ENCODE measurements around the gene TBX10. TPM values are rescaled to one million over a fixed set of nuclear protein-coding genes. Genes with fewer than 3 reads are reported as not detected.
A peak's percentile ranks its signal among the peaks of the same experiment; 100 is the strongest.
"Not testable (repeated sequence)": the region's sequence is repeated elsewhere in the genome, so short reads cannot be mapped to it uniquely, and the experiment has no call there.

TBX10 gene
- total RNA-seq, 1 donor from 2014 or later: 0.51 TPM

GRCh38 chr11:67665541-67666302 is 26.2 kb upstream of the TBX10 start:
- ATAC-seq (ENCODE audit: poor library complexity) (peak; percentile 56), DNase-seq (no peak)
- intact Hi-C loops (cut with DNase I): no loop called here

- no peak for ATAC-seq (ENCODE audit: poor library complexity)
- no peak for DNase-seq
- intact Hi-C loops (cut with DNase I): no loop called here
Measured at GRCh38 chr11:67664696-67665540, 25.4 kb upstream of the TBX10 start.

- ATAC-seq (ENCODE audit: poor library complexity): no peak
- DNase-seq: no peak
- intact Hi-C loops (cut with DNase I): no loop called here
Measured at GRCh38 chr11:67664213-67664585, 24.6 kb upstream of the TBX10 start.

- intact Hi-C loops (cut with DNase I): no loop called here
- ATAC-seq (ENCODE audit: poor library complexity): no peak
- no peak for DNase-seq
Measured at GRCh38 chr11:67663532-67664212, 24.1 kb upstream of the TBX10 start.

DNA sequence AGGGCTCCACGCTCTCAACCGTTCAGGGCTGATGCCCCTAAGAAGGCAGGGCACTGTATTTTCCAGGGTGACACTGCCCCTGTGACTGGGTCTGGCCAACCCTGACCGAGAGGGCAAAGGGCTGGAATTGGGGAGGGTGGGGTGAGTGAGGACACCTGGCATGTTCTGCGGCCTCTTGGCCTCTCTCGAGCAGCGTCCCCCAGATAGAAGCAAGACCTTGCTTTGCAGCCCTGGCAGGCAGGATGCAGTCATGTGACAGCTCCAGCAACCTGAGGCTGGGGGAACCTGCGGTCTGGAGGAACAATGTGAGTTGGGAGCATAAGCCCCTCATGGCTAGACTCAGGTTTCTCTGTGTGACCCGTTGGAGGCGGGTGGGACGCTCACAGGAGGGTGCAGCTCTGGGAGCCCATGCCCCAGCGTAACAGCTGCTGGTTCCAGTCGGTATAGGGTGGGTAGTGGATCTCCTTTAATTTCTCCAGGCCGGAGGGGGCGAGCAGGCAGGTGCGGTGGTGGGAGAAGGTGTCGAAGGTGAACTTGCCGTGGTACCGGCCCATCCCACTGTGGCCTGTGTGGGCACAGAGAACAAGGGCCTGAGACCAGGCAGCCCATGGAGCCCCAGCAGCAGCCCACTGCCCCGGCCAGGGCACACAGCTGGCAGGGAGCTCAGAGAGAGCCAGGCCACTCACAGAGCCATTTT is 23.4 kb upstream of the TBX10 start:
- intact Hi-C loops (cut with DNase I): no loop called here
- ATAC-seq (ENCODE audit: poor library complexity) (no peak), DNase-seq (no peak)

- ATAC-seq (ENCODE audit: poor library complexity) (no peak), DNase-seq (no peak)
- intact Hi-C loops (cut with DNase I): no loop called here
Measured at GRCh38 chr11:67662142-67662834, 22.7 kb upstream of the TBX10 start.

DNA sequence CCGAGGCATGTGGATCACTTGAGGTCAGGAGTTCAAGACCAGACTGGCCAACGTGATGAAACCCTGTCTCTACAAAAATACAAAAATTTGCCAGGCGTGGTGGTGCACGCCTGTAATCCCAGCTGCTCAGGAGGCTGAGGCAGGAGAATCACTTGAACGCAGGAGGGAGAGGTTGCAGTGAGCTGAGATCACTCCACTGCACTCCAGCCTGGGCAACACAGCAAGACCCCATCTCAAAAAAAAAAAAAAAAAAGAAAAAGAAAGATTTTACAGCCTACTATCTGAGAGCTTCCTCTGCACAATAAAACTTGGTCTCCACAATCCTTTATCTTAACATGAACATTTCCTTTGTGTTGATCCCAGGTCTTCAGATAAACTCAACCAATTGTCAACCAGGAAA is 21.2 kb upstream of the TBX10 start:
- ATAC-seq (ENCODE audit: poor library complexity); DNase-seq; intact Hi-C loops (cut with DNase I): not testable (repeated sequence)

- not testable (repeated sequence) for ATAC-seq (ENCODE audit: poor library complexity); DNase-seq
- intact Hi-C loops (cut with DNase I): loop anchor here (10.0 kb wide), 1 partner anchor 85 kb away; no protein-coding TSS in a partner anchor
Measured at GRCh38 chr11:67659651-67660165, 20.1 kb upstream of the TBX10 start.

DNA sequence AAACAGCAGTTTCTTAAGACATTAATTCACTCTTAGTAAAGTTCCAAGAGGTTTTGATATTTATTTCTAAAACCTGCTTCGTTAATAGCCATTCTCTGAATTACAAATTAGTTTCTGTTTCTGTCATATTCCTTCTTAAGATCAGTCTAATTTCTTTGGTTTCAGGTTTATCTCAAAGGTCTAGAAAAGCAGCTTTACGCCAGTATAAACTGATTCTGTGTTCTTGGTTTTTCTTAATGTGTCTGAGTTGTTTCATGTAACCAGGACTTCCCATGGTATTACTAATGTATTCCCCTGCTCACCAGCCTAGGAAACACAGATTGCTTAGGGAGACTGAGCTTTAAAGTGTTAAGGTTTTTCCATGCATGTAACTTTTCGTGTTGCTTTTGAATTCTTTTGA is 17.7 kb upstream of the TBX10 start:
- no peak for ATAC-seq (ENCODE audit: poor library complexity)
- intact Hi-C loops (cut with DNase I): loop anchor here (10.0 kb wide), 1 partner anchor 82 kb away; no protein-coding TSS in a partner anchor
- DNase-seq: no peak

DNA sequence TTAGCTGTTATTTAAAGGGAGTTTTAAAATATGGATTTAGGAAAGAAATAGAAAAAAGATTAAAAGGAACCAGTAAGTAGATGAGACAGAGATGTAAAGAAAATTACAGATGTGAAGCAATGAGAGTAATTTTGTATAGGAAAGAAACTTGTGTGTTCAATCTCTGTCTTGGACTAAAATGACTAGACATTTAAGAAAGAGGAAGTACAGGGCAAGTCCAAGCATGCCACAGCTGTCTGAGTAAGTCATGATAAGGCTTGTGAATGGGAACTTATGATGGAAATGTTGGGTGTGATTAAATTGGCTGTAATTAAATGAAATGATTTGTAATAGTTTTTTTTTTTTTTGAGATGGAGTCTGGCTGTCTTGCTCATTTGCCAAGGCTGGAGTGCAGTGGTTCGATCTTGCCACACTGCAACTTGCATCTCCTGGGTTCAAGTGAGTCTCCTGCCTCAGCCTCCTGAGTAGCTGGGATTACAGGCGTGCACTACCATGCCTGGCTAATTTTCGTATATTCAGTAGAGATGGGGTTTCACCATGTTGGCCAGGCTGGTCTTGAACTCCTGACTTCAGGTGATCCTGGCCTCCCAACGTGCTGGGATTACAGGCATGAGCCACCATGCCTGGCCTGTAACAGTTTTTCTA is 16.8 kb upstream of the TBX10 start:
- intact Hi-C loops (cut with DNase I): loop anchor here (10.0 kb wide), 1 partner anchor 82 kb away; no protein-coding TSS in a partner anchor
- no peak for ATAC-seq (ENCODE audit: poor library complexity)

DNA sequence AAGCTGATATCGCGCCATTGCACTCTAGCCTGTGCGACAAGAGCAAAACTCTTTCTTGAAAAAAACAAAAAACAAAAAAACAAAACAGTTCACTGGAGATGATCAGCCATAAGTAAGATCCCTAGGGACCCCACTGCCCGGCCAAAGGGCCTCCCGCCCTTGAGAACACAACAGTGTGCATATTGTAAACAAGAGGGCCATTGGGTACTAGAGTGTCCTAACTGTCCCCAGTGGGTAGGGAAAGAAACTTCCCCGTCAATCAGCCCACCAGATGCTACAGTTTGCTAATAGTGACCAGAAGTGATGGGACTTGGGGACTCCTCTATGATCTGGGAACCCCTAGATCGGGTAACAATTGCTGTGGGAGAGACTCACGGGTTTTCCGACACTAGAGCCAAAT is 14.7 kb upstream of the TBX10 start:
- ATAC-seq (ENCODE audit: poor library complexity) (no peak), DNase-seq (no peak)
- intact Hi-C loops (cut with DNase I): loop anchor here (10.0 kb wide), 1 partner anchor 79 kb away; no protein-coding TSS in a partner anchor

More for the DNA sequence above, 16.8 kb upstream of the TBX10 start:
- DNase-seq: no peak

GRCh38 chr11:67652965-67653845 is 13.6 kb upstream of the TBX10 start:
- ATAC-seq (ENCODE audit: poor library complexity) (no peak), DNase-seq (no peak)
- intact Hi-C loops (cut with DNase I): loop anchor here (10.0 kb wide), 1 partner anchor 78 kb away; no protein-coding TSS in a partner anchor

DNA sequence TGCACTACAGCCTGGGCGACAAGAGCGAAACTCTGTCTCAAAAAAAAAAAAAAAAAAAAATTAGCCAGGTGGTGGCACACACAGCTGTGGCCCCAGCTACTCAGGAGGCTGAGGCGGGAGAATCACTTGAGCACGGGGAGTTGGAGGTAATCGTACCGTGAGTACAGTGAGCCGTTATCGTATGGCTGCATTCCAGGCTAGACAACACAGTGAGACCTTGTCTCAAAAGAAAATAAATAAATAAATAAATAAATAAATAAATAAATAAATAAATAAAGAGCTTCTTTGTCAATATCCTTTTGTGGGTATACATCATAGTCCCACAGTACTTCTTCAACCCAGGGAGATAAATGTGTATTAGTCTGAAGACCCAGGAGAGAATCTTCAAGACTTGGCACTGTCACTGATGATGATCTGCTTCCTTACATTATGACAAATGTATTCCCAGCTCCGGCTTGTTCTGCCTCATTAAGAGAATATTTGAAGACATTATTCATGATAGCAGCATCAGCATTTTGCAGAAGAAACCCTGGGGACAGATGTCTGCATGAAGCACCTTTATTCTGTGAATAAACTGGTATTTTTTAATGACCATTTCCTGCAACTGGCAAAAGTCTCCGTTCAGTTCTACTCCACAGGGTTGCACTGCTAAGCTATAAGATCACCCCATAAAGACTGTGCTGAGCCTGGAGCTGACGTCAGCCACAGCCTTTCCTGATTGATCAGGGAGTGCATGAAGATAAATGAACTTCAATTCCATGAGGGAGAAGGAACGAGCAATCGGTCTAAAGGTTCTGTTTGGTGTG is 12.6 kb upstream of the TBX10 start:
- intact Hi-C loops (cut with DNase I): loop anchor here (10.0 kb wide), 1 partner anchor 77 kb away; no protein-coding TSS in a partner anchor
- no peak for ATAC-seq (ENCODE audit: poor library complexity)
- DNase-seq: no peak

- intact Hi-C loops (cut with DNase I): loop anchor here (10.0 kb wide), 1 partner anchor 75 kb away; no protein-coding TSS in a partner anchor
- DNase-seq: no peak
- ATAC-seq (ENCODE audit: poor library complexity): no peak
Measured at GRCh38 chr11:67649634-67650510, 10.3 kb upstream of the TBX10 start.
